Measurements from ENCODE around the gene TGFBR3. TPM values are rescaled to one million over a fixed set of nuclear protein-coding genes. Genes with fewer than 3 reads are reported as not detected.
A peak's percentile ranks its signal among the peaks of the same experiment; 100 is the strongest.
"Not testable (repeated sequence)": the region's sequence is repeated elsewhere in the genome, so short reads cannot be mapped to it uniquely, and the experiment has no call there.

Gene TGFBR3
- total and polyA plus RNA-seq, 3 experiments from 2014 or later: 28.8 to 78.5 (median 29.9) TPM

DNA sequence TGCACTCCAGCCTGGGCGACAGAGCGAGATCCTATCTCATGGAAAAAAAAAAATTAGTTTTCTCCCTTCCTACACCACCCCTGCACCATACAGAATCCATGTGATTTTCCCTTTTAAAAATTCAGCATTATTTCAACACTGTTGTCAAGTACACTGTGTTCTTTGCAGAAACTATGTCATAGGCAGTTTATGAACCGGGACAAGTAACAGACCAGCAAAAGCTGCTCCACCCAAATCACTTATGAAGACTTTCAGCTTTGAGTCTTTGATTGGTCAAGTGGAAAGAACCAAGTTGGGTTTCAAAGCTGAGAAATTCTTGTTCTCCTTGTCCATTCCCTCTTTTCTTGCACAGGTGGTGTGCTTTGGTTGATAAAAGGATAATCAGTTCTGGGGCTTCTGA lies 212.3 kb downstream of the TGFBR3 start:
- Histone ChIP-seq H3K9me3 (ENCODE audit: low read length) (no peaks in the 10 kb centered on the region), H3K27me3 (ENCODE audit: insufficient read depth, low read length, poor library complexity, severe bottlenecking) (no peaks in the 10 kb centered on the region), H3K4me1 (ENCODE audit: insufficient read depth, low read length) (no peaks in the 10 kb centered on the region), H3K27ac (ENCODE audit: low read depth, low read length) (no peak overlapping the region), H3K36me3 (ENCODE audit: insufficient read depth, low read length) (no peaks in the 10 kb centered on the region), H3K4me3 (ENCODE audit: low read length) (no peak overlapping the region)
- peaks cover 6 to 17% (median 12%) of the 10 kb centered on the region in 3 donors for H3K4me1 Mint-ChIP-seq
- peaks cover 0 to 4% (median 0%) of the 10 kb centered on the region in 3 donors for H3K36me3 Mint-ChIP-seq
- no peak overlapping the region for H3K4me3 Mint-ChIP-seq
- ChIA-PET CTCF (interaction anchor here (0.6 kb wide), 1 partner anchor 185 kb away, joined by 3 read pairs; no protein-coding TSS in a partner anchor), POLR2A (no interaction called here)
- no peaks in the 10 kb centered on the region for H3K9me3 Mint-ChIP-seq
- no peak overlapping the region for H3K27ac Mint-ChIP-seq
- peaks cover 0 to 1% of the 10 kb centered on the region in 2 donors for H3K27me3 Mint-ChIP-seq
- no peak for DNase-seq

DNA sequence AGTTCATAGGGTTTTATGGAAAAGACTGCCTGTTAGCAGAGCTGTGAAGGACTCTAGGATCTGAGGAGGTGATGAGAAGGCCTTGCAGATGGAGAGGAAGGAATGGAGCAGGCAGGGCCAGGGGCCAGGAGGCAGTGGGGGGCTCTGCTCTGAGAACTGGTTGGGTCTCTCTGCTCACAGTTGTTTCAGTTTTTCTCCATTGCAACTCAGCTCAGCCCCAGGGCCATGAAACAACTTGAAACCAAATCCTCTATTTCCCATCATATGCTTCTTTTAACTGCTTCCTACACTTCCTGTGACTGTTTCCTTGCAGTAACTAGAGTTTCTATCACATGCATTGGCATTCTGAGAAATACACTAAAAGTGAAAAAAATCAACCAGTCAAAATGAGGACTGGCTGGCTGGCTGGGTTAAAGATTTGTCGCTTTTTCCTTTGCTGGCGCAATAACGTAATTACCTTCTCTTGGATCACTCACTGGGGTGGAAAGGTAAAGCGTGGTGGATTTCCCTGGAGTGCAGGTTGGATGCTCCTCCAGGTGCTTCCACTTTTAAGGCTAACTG lies 213.3 kb downstream of the TGFBR3 start:
- H3K4me3 ChIP-seq (ENCODE audit: low read length): no peak overlapping the region
- POLR2A ChIA-PET: no interaction called here
- H3K27me3 ChIP-seq (ENCODE audit: insufficient read depth, low read length, poor library complexity, severe bottlenecking): no peaks in the 10 kb centered on the region
- H3K4me1 Mint-ChIP-seq: peaks cover 8 to 17% (median 12%) of the 10 kb centered on the region in 3 donors
- no peaks in the 10 kb centered on the region for H3K9me3 ChIP-seq (ENCODE audit: low read length)
- peak overlapping the region in 1 of 8 donors; percentile 28 for H3K27ac Mint-ChIP-seq
- no peaks in the 10 kb centered on the region for H3K9me3 Mint-ChIP-seq
- no peak for DNase-seq
- no peaks in the 10 kb centered on the region for H3K36me3 ChIP-seq (ENCODE audit: insufficient read depth, low read length)
- H3K4me3 Mint-ChIP-seq: no peak overlapping the region
- CTCF ChIA-PET: no interaction called here
- no peaks in the 10 kb centered on the region for H3K4me1 ChIP-seq (ENCODE audit: insufficient read depth, low read length)
- peaks cover 0 to 1% of the 10 kb centered on the region in 2 donors for H3K27me3 Mint-ChIP-seq
- H3K36me3 Mint-ChIP-seq: peaks cover 0 to 4% (median 0%) of the 10 kb centered on the region in 3 donors
- no peak overlapping the region for H3K27ac ChIP-seq (ENCODE audit: low read depth, low read length)

DNA sequence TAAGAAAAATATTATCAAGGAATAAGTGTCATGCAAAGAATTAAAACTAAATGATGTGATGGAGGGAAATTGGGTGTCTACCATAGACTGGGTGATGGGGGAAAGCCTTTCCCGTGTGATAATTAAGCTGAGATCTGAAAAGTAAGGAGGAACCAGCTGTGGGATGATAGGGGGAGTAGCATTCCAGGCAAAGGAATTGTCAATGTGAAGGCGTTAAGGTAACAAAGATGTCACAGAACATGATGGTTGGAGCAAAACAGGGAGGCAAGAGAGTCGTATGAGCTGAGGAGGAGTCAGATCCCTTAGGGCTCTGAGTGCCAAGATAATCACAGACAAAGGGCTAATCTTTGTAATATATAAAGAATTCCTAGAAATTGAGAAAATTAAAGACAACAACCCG lies 215.2 kb downstream of the TGFBR3 start:
- no peak for DNase-seq
- no peaks in the 10 kb centered on the region for H3K4me1 ChIP-seq (ENCODE audit: insufficient read depth, low read length)
- H3K4me3 ChIP-seq (ENCODE audit: low read length): no peak overlapping the region
- Mint-ChIP-seq H3K4me3 (no peak overlapping the region), H3K27me3 (peaks cover 0 to 1% of the 10 kb centered on the region in 2 donors), H3K9me3 (no peaks in the 10 kb centered on the region), H3K4me1 (peaks cover 8 to 17% (median 12%) of the 10 kb centered on the region in 3 donors), H3K27ac (no peak overlapping the region), H3K36me3 (peaks cover 0 to 4% (median 0%) of the 10 kb centered on the region in 3 donors)
- no peak overlapping the region for H3K27ac ChIP-seq (ENCODE audit: low read depth, low read length)
- H3K9me3 ChIP-seq (ENCODE audit: low read length): no peaks in the 10 kb centered on the region
- H3K36me3 ChIP-seq (ENCODE audit: insufficient read depth, low read length): no peaks in the 10 kb centered on the region
- POLR2A ChIA-PET: no interaction called here
- CTCF ChIA-PET: no interaction called here
- H3K27me3 ChIP-seq (ENCODE audit: insufficient read depth, low read length, poor library complexity, severe bottlenecking): no peaks in the 10 kb centered on the region

DNA sequence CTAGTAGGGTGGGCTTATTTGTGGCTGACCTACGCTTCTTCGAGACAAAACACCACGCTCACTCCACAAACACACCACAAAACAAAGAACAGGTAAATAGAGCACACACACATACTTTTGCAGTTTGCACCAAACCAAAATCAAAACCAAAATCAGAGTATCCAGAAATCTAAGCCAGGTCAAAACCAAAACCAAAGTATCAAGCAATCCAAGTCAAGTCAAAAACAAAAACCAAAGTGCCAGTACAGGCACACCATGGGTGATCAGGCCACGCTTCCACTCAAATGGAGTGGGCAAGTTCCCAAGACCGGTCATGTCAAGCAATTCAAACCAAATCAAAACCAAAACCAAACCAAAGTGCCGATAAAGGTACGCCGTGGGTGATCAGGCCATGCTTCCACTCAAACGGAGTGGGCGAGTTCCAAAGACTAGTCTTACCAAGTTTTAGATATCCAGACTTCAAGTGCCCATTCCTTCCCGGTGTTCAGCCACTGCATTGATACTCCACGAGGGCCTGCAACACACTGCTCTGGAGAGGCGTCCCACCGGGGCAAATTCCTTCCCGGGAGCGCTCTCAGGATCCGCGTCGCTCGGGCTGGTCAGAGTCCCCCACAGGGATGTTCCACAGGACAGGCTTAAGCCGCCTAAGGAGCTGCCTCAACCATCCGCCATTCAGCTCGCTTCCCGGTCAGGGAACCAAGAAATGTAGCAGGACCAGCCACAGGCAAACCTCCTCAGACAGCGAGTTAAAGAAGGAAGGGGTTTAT lies 216.2 kb downstream of the TGFBR3 start:
- peaks cover 0 to 1% of the 10 kb centered on the region in 2 donors for H3K27me3 Mint-ChIP-seq
- Histone ChIP-seq H3K9me3 (ENCODE audit: low read length) (no peaks in the 10 kb centered on the region), H3K27me3 (ENCODE audit: insufficient read depth, low read length, poor library complexity, severe bottlenecking) (no peaks in the 10 kb centered on the region), H3K4me1 (ENCODE audit: insufficient read depth, low read length) (no peaks in the 10 kb centered on the region), H3K4me3 (ENCODE audit: low read length) (no peak overlapping the region), H3K36me3 (ENCODE audit: insufficient read depth, low read length) (no peaks in the 10 kb centered on the region), H3K27ac (ENCODE audit: low read depth, low read length) (no peak overlapping the region)
- DNase-seq: no peak
- peak overlapping the region in 1 of 8 donors; percentile 14 for H3K27ac Mint-ChIP-seq
- peaks cover 0 to 4% (median 0%) of the 10 kb centered on the region in 3 donors for H3K36me3 Mint-ChIP-seq
- POLR2A ChIA-PET: no interaction called here
- CTCF ChIA-PET: no interaction called here
- H3K9me3 Mint-ChIP-seq: no peaks in the 10 kb centered on the region
- H3K4me1 Mint-ChIP-seq: peaks cover 8 to 17% (median 12%) of the 10 kb centered on the region in 3 donors
- no peak overlapping the region for H3K4me3 Mint-ChIP-seq

DNA sequence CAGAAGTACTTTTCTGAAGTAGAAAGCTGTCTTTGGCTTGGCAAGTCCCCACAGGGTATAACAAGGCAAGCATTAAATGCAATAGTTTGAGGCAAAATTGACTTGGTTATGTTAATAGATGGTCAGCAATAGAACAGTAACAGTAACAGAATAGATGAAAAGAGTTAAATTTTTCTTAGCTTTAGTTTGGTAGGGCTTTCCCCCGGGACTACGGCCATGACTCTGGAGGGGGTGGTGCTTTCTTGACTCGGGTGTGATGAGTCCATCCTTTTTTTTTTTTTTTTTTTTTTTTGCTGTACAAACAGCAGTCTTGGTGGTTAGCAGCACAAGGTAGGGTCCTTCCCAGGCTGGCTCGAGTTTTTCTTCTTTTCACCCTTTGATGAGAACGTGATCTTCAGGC lies 219.3 kb downstream of the TGFBR3 start:
- H3K4me3 Mint-ChIP-seq; H3K4me3 ChIP-seq (ENCODE audit: low read length); POLR2A ChIA-PET; H3K9me3 Mint-ChIP-seq; H3K27me3 ChIP-seq (ENCODE audit: insufficient read depth, low read length, poor library complexity, severe bottlenecking); H3K4me1 Mint-ChIP-seq; H3K27ac Mint-ChIP-seq; H3K27me3 Mint-ChIP-seq; H3K4me1 ChIP-seq (ENCODE audit: insufficient read depth, low read length); H3K36me3 ChIP-seq (ENCODE audit: insufficient read depth, low read length); CTCF ChIA-PET; DNase-seq; H3K36me3 Mint-ChIP-seq; H3K27ac ChIP-seq (ENCODE audit: low read depth, low read length); H3K9me3 ChIP-seq (ENCODE audit: low read length): not testable (repeated sequence)

DNA sequence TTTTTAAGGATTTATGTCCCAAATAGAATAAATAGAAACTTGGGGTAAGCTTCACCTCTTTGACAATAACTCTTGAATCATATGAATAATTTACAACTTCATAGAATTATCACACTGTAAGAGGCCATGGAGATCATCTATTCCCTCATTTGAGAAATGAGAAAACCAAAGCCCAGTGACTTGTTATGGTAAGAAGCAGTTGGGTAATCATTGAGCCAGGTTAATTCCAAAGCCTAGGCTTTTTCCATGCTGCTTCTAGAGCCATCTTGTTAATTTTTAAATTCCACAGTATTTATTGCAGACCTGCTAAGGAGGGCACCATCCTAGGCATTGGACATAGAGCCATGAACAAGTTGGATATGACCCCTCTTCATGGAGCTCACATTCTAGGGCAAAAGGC lies 224.8 kb downstream of the TGFBR3 start:
- Mint-ChIP-seq H3K27me3 (no peaks in the 10 kb centered on the region), H3K36me3 (peaks cover 0 to 30% (median 1%) of the 10 kb centered on the region in 3 donors), H3K4me1 (no peaks in the 10 kb centered on the region), H3K4me3 (no peak overlapping the region), H3K27ac (no peak overlapping the region), H3K9me3 (peaks cover 7 to 15% (median 14%) of the 10 kb centered on the region in 5 donors)
- Histone ChIP-seq H3K4me3 (ENCODE audit: low read length) (no peak overlapping the region), H3K9me3 (ENCODE audit: low read length) (no peaks in the 10 kb centered on the region), H3K27ac (ENCODE audit: low read depth, low read length) (no peak overlapping the region), H3K27me3 (ENCODE audit: insufficient read depth, low read length, poor library complexity, severe bottlenecking) (no peaks in the 10 kb centered on the region), H3K4me1 (ENCODE audit: insufficient read depth, low read length) (no peaks in the 10 kb centered on the region), H3K36me3 (ENCODE audit: insufficient read depth, low read length) (no peaks in the 10 kb centered on the region)
- POLR2A ChIA-PET: no interaction called here
- CTCF ChIA-PET: no interaction called here
- no peak for DNase-seq

DNA sequence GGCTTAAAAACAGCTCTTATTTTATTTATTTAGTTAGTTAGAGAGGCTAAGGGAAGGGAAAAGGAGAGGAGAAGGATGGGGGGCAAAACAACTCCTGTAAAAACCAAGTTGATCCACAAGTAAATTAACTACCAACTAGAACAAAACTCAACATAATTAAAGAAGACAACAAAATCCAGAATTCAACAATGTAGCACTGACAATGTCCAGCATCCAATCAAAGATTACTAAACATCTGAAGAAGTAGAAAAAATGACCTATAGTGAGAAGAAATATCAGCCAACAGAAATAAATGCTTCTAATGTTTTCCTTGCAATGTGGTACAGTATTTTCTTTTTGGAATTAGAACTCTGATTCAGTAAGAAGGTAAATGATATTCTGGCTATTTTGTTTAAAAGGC lies 225.2 kb downstream of the TGFBR3 start:
- Mint-ChIP-seq H3K36me3 (peaks cover 0 to 33% (median 1%) of the 10 kb centered on the region in 3 donors), H3K4me1 (peaks cover 0 to under 1% (median 0%) of the 10 kb centered on the region in 3 donors), H3K4me3 (no peak overlapping the region), H3K27ac (no peak overlapping the region), H3K27me3 (no peaks in the 10 kb centered on the region), H3K9me3 (peaks cover 7 to 15% (median 14%) of the 10 kb centered on the region in 5 donors)
- DNase-seq: no peak
- H3K4me1 ChIP-seq (ENCODE audit: insufficient read depth, low read length): no peaks in the 10 kb centered on the region
- H3K9me3 ChIP-seq (ENCODE audit: low read length): no peaks in the 10 kb centered on the region
- ChIA-PET CTCF (no interaction called here), POLR2A (no interaction called here)
- H3K36me3 ChIP-seq (ENCODE audit: insufficient read depth, low read length): no peaks in the 10 kb centered on the region
- H3K4me3 ChIP-seq (ENCODE audit: low read length): no peak overlapping the region
- H3K27me3 ChIP-seq (ENCODE audit: insufficient read depth, low read length, poor library complexity, severe bottlenecking): no peaks in the 10 kb centered on the region
- H3K27ac ChIP-seq (ENCODE audit: low read depth, low read length): no peak overlapping the region

DNA sequence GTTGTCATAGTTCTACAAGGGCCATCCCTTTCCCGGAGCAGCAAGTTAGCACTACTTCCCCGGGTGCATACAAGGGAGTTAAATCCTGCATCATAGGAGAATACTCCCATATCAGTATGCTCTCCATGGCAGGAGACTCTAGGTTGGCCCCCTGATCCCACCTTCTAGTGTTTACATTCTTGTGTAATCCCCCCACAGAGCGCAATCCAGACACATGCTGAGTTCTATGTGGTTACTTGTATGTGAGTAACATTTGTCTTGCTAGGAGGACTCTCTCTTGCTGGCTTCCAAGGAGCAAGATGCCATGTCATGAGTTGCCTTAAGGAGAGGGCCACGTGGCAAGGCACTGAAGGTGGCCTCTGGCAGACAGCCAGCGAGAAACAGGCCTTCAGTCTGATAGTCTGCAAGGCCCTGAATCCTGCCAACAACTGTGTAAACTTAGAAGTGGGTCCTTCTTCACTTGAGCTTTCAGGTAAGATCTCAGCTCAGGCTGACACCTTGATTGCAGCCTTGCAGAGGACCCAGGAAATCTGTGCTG lies 230.0 kb downstream of the TGFBR3 start:
- Mint-ChIP-seq H3K27me3 (peaks cover 0 to 2% of the 10 kb centered on the region in 2 donors), H3K27ac (peak overlapping the region in 1 of 8 donors; percentile 69), H3K4me1 (peaks cover 0 to 10% (median 4%) of the 10 kb centered on the region in 3 donors), H3K9me3 (peaks cover 7 to 14% (median 12%) of the 10 kb centered on the region in 5 donors), H3K36me3 (peaks cover 0 to 35% (median 1%) of the 10 kb centered on the region in 3 donors), H3K4me3 (no peak overlapping the region)
- DNase-seq: no peak
- Histone ChIP-seq H3K27me3 (ENCODE audit: insufficient read depth, low read length, poor library complexity, severe bottlenecking) (no peaks in the 10 kb centered on the region), H3K27ac (ENCODE audit: low read depth, low read length) (no peak overlapping the region), H3K4me1 (ENCODE audit: insufficient read depth, low read length) (no peaks in the 10 kb centered on the region), H3K9me3 (ENCODE audit: low read length) (no peaks in the 10 kb centered on the region), H3K36me3 (ENCODE audit: insufficient read depth, low read length) (no peaks in the 10 kb centered on the region), H3K4me3 (ENCODE audit: low read length) (no peak overlapping the region)
- CTCF ChIA-PET: no interaction called here
- POLR2A ChIA-PET: no interaction called here

Measured in CD8-positive, alpha-beta memory T cell (primary cell).